GM21737 (cell line): ENCODE data around the gene SCGB1C1.
A peak's percentile ranks its signal among the peaks of the same experiment; 100 is the strongest.
"Not testable (repeated sequence)": the region's sequence is repeated elsewhere in the genome, so short reads cannot be mapped to it uniquely, and the experiment has no call there.

Experiments used
- ATAC-seq: cut with Tn5 transposase; IDR thresholded peaks from one replicate; pipeline ENCODE4 v1.9.1; 2021; ENCODE audit warnings: mild to moderate bottlenecking, moderate library complexity; ENCODE audit not compliant: unreplicated experiment

Gene SCGB1C1

DNA sequence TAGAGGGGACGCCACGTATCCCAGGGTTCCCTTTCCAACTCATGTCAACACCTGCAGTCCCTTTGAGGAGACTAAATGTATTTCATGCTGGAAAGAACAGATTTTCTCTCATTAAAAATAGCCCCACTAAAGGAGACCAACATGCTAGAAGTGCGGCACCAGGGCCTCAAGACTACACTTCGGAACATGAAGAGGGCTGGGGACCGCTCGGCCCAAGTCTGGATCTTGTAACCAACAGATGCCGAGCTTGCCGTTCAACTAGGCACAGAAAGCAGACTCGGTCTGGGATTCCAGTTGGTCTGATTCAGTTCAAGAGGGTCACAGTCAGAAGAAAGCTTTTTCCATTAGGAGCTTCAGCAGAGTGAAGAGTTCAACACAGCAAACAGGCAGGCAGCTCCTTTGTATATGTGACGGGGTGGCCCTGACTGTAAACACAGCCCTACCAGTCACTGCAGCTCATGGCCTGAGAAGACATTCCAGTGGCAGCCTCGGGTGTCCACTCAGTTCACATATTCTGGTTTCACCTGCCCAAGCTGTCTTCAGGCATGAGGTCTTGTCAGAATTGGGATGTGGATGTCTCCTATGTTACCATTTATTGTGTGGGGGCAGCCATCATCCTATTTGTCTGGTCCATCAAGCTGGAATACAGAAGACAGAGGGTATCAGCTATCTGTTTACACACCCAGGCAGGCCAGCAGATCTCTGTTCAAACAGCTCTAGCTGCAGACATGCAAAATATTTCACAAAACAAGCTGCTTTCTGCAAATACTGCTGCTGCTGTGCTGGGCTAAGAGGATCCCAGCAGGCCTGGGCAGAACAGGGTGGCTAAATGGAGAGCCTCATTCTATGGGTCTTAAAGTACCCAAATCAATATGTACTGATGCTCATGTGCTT lies 23.4 kb downstream of the SCGB1C1 start:
- ATAC-seq, result no peak

DNA sequence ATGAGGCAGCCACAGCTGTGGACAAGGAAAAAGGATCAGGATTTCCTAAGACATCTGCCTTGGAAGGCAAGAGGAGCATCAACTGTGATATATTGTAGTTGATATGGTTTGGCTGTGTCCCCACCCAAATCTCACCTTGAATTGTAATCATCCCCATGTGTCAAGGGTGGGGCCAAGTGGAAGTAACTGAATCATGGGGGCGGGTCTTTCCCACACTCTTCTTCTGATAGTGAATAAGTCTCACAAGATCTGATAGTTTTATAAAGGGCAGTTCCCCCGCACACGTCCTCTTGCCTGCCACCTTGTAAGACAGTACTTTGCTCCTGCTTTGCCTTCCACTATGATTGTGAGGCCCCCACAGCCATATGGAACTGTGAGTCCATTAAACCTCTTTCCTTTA lies 24.8 kb downstream of the SCGB1C1 start:
- ATAC-seq, result no peak

DNA sequence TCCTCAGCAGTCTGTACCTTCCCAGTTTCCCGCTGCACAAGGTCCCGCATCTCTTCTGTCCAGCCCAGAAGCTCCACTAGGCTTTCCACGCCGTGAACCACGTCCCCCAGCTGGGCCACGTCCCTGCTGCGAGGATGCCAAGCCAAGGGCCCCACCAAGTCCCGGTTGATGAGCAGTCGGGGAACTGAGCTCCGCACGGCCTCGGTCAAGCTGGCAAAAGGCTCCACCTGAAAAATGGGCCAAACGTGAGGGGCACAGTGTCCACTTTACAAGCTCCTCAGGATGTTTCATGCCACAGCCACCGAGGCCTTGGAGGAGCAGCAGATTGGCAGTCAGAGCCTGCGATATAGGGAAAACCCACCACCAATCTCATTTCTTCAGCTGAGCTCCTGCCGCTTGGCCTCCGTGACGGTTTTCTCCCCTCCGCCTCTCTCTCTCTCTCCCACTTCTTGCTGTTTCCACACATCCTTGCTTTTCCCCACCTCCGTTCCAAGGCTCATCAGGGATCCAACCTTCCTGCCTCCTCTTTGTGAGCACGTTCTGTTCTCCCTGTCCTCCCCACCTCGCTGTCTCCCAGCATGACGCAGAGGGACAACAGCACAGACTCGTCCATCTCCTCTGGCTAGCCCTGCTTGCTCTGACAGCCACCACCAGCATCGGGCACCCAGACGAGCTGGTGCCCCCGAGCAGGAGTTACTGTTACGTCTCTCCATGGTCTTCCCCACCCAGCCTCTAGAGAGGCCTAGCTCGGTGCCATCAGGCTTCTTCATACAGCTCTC lies 26.1 kb downstream of the SCGB1C1 start:
- no peak for ATAC-seq

DNA sequence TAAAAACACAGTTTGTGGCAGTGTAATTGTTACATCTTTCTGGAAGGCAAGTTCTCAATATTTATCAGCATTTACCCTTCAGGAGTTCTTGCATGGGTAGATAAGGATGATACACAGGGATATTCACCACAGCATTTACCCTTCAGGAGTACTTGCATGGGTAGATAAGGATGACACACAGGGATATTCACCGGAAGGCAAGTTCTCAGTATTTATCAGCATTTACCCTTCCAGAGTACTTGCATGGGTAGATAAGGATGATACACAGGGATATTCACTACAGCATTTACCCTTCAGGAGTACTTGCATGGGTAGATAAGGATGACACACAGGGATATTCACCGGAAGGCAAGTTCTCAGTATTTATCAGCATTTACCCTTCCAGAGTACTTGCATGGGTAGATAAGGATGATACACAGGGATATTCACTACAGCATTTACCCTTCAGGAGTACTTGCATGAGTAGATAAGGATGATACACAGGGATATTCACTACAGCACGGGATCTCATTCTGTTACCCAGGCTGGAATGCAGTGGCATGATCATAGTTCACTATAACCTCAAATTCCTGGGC lies 27.9 kb downstream of the SCGB1C1 start:
- ATAC-seq, result not testable (repeated sequence)

DNA sequence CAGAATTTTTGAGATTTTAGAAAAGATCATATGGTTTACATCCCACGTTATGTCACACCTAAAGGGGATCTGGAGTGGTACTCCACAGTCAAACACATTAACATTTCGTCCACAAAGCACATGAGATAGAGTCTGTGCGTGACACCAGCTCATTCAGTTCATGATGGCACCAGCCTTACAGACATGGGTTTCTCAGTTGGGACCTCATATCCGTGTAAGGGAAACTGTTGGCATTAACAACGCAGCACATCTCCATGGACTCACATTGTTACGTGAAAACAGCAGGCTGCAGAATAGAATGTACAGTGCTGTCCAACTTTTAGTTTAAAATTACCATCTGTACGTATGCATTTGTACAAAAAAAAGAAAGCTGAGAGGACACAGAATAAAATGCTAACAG lies 28.7 kb downstream of the SCGB1C1 start:
- no peak for ATAC-seq

DNA sequence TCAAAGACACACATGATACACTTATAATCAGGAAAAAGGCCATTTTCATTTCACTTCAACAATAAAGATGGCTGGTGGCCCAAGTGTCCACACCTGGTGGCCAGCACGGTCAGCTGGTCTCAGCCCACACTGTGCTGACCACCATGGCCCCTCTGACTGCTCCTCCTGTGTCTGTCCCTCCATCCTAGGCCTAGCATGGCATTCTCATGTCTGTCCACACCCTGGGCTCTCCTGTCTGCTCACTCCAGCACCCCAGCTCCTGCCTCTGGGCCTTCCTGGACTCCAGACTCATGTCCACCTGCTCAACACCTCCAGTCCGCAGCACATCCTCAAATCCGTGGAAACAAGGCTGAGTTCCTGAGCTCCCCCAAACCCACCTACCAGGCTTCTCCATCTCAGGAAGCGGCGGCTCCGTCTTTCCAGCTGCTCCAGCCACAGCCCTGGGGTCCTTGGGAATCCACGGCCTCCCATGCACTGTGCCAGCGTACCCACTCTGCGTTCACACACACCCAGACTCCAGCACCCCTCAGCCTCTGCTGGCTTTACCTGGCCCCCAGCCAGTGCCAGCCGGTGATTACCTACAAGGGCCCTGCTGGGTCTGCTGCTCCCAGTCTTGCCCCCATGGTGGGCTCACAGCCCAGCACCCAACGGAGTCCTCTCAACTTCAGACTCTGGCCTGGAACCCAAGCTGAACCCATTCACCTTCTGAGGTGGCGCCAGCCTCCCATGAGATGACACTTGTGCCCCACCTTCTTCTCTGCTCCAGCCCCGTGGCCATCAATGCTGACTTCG lies 29.3 kb downstream of the SCGB1C1 start:
- ATAC-seq, result no peak

DNA sequence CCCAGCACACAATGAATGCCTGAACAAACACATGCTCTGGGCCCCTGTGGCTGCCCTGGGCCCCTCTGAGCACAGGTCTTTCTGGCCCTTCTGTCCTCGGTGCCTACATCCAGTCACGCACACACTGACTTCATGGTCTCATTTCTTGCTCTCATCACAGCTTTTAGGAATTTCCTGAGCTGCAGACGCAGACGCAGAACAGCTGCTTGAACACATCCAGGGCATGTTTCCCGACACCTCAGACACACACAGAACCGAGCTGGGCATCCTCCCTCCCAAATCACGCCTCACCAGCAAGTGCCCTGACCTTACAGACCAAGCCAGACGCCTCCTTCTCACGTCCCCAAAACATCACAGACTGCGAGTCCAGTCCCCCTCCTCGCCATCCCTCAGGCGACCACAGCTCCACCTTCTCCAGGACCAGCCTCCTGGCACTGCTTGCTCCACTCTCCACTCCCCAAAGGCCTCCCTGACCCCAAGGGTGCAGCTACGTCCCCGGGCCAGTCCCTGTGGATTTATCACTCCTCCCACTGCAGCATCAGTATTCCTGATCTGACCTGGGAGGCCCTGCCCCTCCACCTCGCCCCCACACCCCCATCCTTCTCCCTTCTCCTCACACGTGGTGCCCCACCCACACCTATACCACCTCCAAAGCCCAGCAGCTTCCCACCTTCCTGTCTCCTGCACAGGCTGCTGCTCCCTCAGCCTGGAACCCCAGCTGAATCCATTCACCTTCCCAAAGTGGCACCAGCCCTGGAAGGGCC lies 30.3 kb downstream of the SCGB1C1 start:
- ATAC-seq, result no peak

DNA sequence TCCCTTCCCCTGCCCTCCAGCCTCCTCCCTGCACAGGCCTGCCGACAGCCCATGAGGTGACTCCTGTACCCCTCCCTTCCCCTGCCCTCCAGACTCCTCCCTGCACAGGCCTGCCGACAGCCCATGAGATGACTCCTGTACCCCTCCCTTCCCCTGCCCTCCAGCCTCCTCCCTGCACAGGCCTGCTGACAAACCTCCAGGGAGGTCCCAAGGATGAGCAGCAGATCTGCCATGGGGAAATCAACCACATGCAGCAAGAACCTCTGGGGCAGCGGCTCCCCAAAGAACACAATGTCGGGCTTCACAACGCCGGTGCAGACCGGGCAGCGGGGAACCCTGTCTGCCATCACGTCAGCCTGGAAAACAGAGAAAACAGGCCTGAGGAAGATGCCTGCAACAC lies 31.0 kb downstream of the SCGB1C1 start:
- ATAC-seq, result no peak

DNA sequence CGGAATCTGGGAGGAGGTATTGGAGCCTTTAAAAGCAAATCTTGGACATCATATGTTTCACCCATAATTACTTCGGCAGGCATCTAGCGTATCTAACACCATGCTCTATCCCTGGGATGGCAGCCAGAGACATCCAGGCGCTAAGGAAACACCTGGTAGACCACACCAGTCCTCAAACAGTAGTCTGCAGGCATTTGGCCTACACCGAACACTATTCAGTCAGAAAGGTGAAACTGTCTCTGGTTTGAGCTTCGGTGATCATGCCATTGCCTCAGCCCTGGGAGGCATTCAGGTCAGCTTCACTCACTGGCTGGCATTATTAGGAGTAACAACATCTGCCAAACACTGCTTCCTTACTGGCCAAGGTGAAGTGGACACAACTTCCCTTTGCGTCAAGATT lies 31.5 kb downstream of the SCGB1C1 start:
- no peak for ATAC-seq

DNA sequence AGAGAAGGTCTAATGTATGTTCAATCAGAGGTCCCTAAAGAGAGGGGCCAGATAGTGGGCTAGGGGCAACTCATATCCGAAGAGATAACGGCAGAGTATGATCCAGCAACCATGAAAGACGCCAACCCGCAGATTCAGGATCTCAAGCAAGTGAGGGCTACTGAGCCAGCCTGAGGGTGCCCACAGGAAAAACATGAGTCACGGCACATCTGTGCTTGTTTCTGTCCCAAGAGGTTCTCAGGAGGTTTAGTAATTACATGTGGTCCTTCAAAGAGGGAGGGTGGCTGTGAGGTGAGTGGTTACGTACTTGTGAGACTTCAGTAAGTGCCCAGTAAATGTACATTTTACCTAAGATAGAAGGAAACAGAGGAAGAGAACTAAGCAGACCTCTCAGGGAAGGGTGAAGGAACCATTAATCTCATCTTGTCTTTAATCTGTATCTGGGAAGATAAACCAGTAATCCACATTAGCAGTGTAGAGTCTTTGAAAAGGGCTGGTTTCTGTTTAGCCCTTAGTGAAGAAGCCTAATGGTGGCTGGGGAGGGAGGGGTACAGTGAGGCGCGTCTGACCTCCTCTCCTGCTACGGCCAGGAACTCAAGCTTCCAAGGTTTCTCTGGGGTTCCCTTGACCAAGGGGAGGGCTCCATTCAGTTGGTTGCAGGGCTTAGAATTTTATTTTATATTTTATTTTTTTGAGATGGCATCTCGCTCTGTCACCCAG lies 33.0 kb downstream of the SCGB1C1 start:
- no peak for ATAC-seq

DNA sequence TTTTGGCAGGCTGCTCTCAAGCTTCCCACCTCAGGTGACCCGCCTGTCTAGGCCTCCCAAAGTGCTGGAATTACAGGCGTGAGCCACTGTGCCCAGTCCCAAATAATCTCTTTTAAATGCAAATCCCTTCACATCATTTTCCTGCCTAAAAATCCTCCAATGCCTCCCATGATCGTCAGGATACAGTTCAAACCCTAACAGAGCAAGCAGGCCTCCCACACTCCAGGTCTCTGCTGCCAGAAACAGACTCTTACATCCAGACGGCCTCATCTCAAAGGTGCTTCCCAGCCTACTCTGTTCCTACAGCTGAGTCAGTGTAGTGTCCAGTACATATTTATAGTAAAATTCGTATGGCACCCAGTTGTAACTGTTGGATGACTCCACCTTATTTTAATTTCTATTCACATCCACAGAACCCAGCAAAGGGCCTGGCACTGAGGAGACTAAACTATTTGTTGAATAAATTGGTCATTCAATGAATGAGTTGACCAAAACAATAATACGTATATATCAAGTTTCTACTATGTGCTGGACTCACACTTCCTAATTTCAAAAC lies 35.0 kb downstream of the SCGB1C1 start:
- no peak for ATAC-seq

DNA sequence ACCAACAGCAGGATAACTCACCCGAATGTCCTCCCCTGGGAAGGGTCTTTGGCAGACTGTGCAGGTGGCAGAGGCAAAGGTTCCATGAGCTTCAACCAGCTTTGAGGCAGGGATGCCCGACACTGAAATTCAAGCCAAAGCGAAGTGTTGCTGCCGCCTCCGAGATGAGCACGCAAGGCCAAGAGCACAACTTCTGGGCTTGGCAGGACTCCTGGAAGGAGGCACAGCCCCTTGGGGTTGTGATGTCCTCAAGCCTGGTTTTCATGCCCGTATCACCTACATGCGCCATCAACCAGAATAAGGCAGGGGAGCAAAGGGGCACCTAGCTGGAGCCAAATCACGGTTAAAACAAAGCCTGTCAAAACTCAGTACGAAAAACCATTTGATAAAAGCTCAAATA lies 37.6 kb downstream of the SCGB1C1 start:
- no peak for ATAC-seq

DNA sequence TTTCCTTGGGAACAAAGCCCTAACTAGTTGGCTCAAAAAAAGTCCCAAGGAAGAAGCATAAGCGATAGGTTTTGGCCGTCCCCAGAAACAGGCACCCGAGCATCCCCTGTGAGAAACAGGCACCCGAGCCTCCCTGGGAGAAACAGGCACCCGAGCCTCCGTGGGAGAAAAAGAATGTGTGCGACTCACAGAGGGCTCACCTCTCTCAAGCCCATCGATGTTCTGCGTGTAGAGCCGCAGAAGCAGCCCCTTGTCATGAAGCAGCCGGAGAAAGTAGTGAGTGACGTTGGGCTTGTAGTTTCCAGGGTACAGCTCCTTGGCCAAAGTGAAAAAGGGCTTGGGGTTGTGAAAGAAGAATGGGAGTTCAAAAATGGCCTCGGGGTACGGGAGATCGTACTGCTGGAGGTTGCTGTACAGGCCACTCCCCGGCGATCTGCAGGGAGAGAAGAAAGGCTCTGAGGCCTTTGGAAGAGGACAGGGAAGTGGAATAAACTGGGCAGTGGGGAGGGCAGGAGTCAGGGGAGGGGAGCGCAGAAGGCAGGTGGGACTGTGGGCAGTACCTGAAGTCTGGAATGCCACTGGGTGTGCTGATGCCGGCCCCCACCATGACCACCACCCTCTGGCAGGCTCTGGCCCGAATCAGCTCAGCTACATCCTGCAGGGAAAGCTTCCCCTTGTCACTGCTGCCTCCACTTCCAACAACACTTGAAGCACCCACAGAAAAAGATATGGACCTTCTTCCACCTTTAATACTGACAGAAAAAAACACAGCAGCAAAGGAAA lies 40.1 kb downstream of the SCGB1C1 start:
- no peak for ATAC-seq

DNA sequence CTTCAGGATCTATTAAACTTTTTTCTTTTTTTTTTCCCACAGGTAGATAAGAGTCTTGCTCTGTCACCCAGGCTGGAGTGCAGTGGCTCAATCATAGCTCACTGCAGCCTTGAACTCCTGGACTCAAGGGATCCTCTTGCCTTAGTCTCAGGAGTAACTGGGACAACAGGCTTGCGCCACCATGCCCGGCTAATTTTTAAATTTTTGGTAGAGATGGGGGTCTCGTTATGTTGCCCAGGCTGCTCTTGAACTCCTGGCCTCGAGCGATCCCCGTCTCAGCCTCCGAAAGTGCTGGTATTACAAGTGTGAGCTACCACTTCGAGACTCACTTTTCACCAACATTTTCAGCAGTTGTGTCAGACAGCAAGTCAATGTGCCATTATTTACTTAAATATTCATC lies 42.3 kb downstream of the SCGB1C1 start:
- no peak for ATAC-seq

DNA sequence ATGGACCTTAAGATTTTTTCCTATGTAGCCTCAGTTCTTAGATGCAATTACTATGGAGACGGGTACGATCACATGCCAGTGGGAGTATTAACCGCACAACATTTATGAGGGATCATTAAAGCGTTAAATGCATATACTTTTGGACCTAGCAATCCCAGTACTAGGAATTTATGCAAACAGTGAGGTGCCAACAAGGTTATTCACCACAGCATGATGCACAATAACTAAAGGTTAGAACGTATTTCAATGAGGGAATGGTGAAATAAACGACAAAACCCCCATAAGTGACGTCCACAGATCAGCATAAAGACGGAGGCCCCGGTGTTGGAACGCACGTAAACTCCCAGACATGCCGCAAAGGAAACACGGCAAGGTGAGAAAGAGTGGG lies 42.7 kb downstream of the SCGB1C1 start:
- peak; percentile 7 for ATAC-seq

DNA sequence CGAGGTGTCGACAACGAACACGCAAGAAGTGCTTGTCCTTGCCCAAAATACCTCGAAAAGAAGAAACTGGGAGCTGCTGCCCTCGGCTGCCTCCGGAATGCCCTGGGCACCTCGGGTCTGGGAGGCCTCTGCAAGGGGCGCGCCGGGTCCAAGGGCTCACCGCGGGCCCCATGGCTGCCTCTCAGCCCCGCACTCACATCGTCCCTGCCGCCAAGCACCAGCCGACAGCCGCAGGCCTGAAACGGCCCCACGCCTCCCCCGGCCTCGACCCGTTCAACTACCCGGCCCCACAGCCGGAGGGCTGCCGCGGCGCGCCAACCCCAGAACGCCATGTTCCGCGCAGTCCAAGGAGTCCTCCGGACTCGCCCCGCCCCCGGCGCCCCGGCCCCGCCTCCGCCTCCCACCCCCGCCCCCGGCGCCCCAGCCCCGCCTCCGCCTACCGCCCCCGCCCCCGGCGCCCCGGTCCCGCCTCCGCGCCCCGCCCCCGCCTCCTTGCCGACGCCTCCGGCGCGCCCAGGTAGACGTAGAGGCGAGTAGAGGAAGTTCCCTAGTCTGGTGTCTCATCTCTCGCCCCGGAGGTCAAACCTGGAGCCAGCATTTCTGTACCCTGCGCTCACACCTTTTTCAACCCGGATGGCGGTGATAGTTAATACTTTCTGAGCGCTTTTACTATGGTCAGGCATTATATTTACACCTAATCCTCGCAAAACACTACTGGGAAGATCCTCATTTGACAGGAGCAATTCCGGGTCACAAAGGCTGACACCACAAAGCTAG lies 43.3 kb downstream of the SCGB1C1 start, which contains the start of gene SIRT3:
SIRT3 (minus strand) TSS at position 346 of the 777 bp plus-strand sequence; CDS start at position 332, 14 bp downstream.
- peak; percentile 70 for ATAC-seq
